NB4 (cell line): ENCODE results near the gene CHKA.

Experiments
- DNase-seq: peaks from one replicate; pipeline ENCODE4 v3.0.0; 2010; ENCODE audit warnings: low read depth
- H3K4me3 ChIP-seq: one replicate; pipeline ENCODE4 v1.5.1; 2011; ENCODE audit warnings: mild to moderate bottlenecking, low read depth, low read length, moderate library complexity
- MYC ChIP-seq: IDR thresholded peaks from 2 replicates; pipeline ENCODE4 v1.6.1; 2011; ENCODE audit warnings: low read depth, low read length
- POLR2A ChIP-seq: IDR thresholded peaks from 2 replicates; pipeline ENCODE4 v1.6.1; 2011; ENCODE audit warnings: mild to moderate bottlenecking; ENCODE audit not compliant: insufficient read length; ENCODE audit errors: extremely low read depth
- TF ChIP-seq, protein P1 (sequence below): IDR thresholded peaks from one replicate; pipeline ENCODE4 v1.5.1; 2012; ENCODE audit warnings: low read depth, low read length
- TF ChIP-seq, protein P2 (sequence below): IDR thresholded peaks from 2 replicates; pipeline ENCODE4 v1.6.1; 2011; ENCODE audit warnings: low read depth, low read length

Gene CHKA

DNA sequence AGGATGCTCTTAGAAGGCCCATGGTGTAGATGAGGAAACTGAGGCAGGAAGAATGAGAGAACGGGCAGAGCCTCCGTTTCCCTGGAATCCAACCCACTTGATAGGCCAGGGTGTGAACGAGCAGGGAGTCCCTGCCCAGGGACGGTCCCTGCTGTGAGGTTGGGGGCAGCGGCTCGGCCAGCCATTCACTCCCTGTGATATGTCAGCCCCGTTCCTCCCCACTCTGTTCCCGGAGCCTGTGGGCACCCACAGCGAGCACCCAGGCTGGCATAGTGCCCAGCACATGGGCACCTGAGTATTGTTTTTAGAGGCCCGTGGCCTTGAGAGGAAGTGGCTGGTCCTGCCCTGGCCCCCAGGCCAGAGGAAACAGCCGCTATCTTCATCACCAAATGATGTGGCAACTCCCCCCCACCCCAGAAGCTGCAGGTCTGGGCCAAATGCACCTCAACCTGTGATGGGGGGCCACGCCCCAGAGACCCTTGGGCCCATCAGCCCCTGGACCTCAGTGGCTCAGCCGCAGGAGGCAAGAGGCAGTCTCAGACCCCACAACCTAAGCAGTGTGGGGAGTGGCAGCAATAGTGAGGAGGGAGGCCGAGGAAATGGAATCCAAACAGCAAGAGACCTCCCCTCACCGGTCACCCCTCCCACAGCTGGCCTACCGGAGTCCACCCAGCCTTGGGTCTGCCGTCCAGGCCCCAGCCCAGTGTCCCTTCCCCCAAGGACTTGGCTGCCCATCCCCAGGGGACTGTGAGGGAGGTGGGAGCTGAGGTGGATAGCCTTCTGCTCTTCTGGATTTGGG is 108.9 kb downstream of the CHKA start:
- no peak for DNase-seq
- TF ChIP-seq MYC: no peak
- TF ChIP-seq, protein P1, sequence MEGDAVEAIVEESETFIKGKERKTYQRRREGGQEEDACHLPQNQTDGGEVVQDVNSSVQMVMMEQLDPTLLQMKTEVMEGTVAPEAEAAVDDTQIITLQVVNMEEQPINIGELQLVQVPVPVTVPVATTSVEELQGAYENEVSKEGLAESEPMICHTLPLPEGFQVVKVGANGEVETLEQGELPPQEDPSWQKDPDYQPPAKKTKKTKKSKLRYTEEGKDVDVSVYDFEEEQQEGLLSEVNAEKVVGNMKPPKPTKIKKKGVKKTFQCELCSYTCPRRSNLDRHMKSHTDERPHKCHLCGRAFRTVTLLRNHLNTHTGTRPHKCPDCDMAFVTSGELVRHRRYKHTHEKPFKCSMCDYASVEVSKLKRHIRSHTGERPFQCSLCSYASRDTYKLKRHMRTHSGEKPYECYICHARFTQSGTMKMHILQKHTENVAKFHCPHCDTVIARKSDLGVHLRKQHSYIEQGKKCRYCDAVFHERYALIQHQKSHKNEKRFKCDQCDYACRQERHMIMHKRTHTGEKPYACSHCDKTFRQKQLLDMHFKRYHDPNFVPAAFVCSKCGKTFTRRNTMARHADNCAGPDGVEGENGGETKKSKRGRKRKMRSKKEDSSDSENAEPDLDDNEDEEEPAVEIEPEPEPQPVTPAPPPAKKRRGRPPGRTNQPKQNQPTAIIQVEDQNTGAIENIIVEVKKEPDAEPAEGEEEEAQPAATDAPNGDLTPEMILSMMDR: no peak
- no peak for TF ChIP-seq POLR2A
- TF ChIP-seq, protein P2, sequence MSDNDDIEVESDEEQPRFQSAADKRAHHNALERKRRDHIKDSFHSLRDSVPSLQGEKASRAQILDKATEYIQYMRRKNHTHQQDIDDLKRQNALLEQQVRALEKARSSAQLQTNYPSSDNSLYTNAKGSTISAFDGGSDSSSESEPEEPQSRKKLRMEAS: no peak

GRCh38 chr11:68011051-68011943 is 109.9 kb downstream of the CHKA start:
- H3K4me3 ChIP-seq: peak overlapping the region; percentile 80
- peak; percentile 59 for DNase-seq
- TF ChIP-seq MYC: no peak
- TF ChIP-seq POLR2A: no peak
- TF ChIP-seq, protein P2: no peak

More for the DNA sequence above, 108.9 kb downstream of the CHKA start:
- H3K4me3 ChIP-seq: no peak overlapping the region

- peak; percentile 100 for DNase-seq
- peak within 1 kb of the TSS; percentile 80 for H3K4me3 ChIP-seq
- TF ChIP-seq, protein P2: peak; percentile 83
- TF ChIP-seq, protein P1: peak; percentile 8
- TF ChIP-seq POLR2A (peak; percentile 82), MYC (peak; percentile 94)
Measured at GRCh38 chr11:68010090-68011041, 110.8 kb downstream of the CHKA start, which contains the start of gene ALDH3B1. Gene ALDH3B1, plus strand, starts transcription at chr11:68010327. Its CDS starts 4,971 bp downstream, at chr11:68015298.

DNA sequence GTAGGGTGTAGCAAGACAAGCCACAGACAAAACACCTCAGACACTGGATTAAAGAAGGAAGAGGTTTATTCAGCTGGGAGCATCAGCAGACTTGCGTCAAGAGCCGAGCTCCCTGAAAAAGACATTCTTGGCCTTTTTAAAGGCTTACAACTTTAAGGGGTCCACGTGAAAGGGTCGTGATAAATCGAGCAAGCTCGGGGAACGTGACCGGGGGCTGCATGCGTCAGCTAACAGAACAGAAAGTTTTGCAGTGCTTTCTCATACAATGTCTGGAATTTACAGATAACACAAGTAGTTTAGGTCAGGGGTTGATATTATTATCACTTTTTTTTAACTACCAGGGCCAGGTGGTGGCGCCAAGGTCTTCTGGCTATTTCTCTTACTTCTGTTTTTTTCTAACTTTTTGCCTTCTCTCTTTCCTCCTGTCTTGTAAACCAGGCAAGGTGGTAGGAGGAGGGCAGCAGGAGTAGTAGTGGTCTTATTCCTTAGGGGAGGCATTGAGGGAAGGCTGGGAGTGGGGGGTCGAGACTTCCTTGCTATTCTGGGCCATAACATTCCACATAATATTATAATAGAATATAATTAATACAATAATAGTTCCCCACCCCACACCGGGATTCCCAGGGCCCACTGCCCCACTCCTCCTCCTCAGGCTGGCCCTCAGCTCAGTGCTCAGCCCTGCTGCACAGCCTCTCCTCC is 111.6 kb downstream of the CHKA start:
- DNase-seq: peak; percentile 84

More for the DNA sequence above, 111.6 kb downstream of the CHKA start:
- TF ChIP-seq POLR2A (no peak), MYC (peak; percentile 21; the same call in 1 of the 2 replicates)
- TF ChIP-seq, protein P1: peak; percentile 40
- peak overlapping the region; percentile 43 for H3K4me3 ChIP-seq
